Stimulated activated CD4-positive, alpha-beta T cell treated with anti-CD3 and anti-CD28 coated beads, Interleukin-12 subunit alpha, Interleukin-12 subunit beta, amount 100 ng/mL, for 24 hours (primary cell): ENCODE results near the gene HYI.
A peak's percentile ranks its signal among the peaks of the same experiment; 100 is the strongest.
"Not testable (repeated sequence)": the region's sequence is repeated elsewhere in the genome, so short reads cannot be mapped to it uniquely, and the experiment has no call there.

ENCODE experiments used
- DNase-seq, 2 experiments: peaks; one replicate each; pipeline ENCODE4 v3.0.0-alpha.2; 2020; ENCODE audit warnings: low read depth in 2 of 2

HYI gene

GRCh38 chr1:43427941-43428340, 25.8 kb downstream of the HYI start:
- no peak for DNase-seq

GRCh38 chr1:43427524-43427923, 26.2 kb downstream of the HYI start:
- no peak for DNase-seq

- no peak for DNase-seq
Measured at GRCh38 chr1:43426221-43426620, 27.5 kb downstream of the HYI start.

GRCh38 chr1:43425045-43425444, 28.7 kb downstream of the HYI start:
- DNase-seq = no peak

GRCh38 chr1:43423672-43424550, 29.8 kb downstream of the HYI start:
- DNase-seq = no peak

GRCh38 chr1:43422995-43423671, 30.6 kb downstream of the HYI start:
- no peak for DNase-seq

GRCh38 chr1:43421976-43422750, 31.6 kb downstream of the HYI start:
- no peak for DNase-seq

GRCh38 chr1:43421396-43421795, 32.3 kb downstream of the HYI start:
- DNase-seq = no peak

- DNase-seq = no peak
Measured at GRCh38 chr1:43420874-43421273, 32.9 kb downstream of the HYI start.

- DNase-seq = no peak
Measured at GRCh38 chr1:43419627-43420425, 33.9 kb downstream of the HYI start.

- DNase-seq = no peak
Measured at GRCh38 chr1:43418858-43419257, 34.9 kb downstream of the HYI start.

- no peak for DNase-seq
Measured at GRCh38 chr1:43415901-43416300, 37.8 kb downstream of the HYI start.

GRCh38 chr1:43414634-43415223, 39.0 kb downstream of the HYI start:
- peak; percentile 22 to 55 for DNase-seq

GRCh38 chr1:43413426-43413825, 40.3 kb downstream of the HYI start:
- DNase-seq = not testable (repeated sequence)

GRCh38 chr1:43410571-43410970, 43.2 kb downstream of the HYI start:
- no peak for DNase-seq

GRCh38 chr1:43405876-43406234, 47.9 kb downstream of the HYI start:
- DNase-seq = no peak

GRCh38 chr1:43405219-43405875, 48.4 kb downstream of the HYI start:
- no peak for DNase-seq

- no peak for DNase-seq
Measured at GRCh38 chr1:43404353-43404752, 49.4 kb downstream of the HYI start.

- no peak for DNase-seq
Measured at GRCh38 chr1:43402089-43402865, 51.5 kb downstream of the HYI start.
